HG03025 (cell line): ENCODE measurements around the gene CX3CL1.

Experiments used
- ATAC-seq: cut with Tn5 transposase; IDR thresholded peaks from one replicate; pipeline ENCODE4 v1.9.1; 2021; ENCODE audit warnings: mild to moderate bottlenecking, moderate library complexity; ENCODE audit not compliant: unreplicated experiment, low FRiP score

Gene CX3CL1

DNA sequence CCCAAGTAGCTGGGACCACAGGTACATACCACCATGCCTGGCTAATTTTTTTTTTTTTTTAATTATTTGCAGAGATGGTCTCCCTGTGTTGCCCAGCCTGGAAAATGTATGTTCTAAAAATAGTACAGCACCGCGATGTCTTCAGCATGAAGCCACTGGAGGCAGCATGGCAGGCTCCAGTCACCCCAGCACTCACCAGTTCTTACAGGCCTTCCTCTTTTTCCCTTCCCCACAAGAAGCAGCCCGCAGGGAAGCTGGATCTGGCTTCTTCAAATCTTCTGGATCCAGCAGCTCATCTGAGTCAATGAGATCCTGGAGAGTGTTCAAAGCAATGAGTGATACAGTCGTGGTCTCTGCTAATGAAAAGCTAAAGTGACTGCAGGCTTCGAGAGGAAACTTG, 58.7 kb downstream of the CX3CL1 start:
- no peak for ATAC-seq

DNA sequence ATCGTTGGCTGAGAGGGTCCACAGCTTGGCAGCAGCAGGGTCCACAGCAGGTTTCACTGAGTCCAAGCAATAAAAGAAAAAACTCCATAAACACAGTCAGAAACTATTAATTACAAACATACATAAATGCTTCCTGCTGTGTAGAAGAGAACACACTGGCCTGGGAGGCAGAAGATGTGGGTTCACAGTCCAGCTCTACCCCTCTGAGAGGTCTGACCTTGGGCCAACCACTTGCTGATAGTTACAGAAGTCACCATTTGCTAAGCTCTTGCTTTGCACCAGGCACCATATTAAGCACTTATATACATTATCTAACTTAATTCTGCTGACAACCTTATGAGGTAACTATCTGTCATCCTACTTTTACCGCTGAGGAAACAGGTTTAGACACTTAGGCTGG, 60.2 kb downstream of the CX3CL1 start:
- ATAC-seq: no peak

DNA sequence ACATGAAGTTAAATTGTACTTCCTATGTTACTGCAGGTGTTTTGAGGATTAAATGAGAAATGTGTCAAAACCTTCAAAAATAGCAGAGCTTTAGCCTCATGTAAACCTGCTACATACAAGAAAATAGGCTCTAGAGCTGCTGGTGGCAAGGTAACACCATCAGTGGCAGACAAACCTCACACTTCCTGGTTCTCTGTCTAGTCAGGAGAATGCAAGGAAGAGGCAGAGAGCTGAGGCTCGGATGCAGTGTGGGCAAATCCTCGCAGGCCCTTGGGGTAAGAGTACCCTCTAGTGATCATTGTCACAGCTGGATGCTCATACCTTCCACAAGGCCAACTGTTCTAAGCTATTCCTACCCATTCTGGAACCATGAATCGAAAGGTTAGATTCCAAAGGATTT, 60.7 kb downstream of the CX3CL1 start:
- ATAC-seq: no peak

DNA sequence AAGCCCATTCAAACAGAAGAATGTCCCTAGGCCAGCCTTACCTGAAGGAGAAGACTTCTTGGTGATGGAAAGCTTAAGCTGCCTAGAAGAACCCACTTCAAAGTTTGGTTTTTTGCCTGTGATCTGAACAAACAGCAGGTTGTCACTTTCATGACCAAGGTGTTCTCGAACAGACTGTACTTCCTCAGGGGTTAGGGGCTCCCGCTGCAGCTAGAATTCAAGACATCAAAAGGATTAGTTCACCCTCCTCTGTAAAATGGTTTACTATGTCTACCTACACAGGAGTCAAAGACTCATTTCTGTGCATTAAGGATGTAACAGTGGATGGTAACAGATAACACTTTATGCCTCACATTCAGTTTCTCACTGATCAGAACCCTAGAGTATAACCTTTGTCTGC, 61.7 kb downstream of the CX3CL1 start:
- ATAC-seq: no peak
